ENCODE measurements around the gene LNX2.
"Not testable (repeated sequence)": the region's sequence is repeated elsewhere in the genome, so short reads cannot be mapped to it uniquely, and the experiment has no call there.

The LNX2 gene

DNA sequence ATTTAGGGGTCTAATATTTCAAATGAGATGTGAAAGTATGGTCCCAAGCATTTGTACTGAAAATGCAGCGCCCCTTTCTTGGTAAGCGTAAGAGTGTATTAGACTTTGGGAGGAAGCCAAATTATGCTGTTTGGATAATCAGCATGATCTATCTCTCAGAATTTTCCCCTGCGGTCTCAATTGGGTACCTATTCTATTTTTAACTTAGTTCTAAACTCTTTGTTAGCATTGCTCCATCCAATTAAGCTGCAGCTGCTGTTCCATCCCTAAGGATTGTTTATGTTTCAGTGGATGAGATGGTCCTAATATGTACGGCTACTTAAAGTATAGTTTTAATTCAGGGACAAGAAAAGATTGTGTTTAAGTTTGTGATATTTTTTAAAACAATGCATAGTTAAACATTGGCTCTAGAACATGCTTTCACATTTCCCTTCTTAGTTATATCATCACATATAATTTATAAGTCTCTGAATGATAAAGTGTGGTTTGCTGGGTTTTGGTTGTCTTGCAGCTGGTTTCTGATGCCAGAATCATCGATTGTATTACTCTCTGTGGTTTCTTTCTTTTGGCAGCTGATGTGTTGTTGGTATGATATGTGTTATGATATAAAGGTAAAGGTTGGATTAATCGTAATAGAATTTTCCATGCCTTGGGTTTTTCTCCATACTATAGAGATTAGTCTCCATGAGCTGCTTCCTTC is 16.4 kb upstream of the LNX2 start:
- no peak for DNase-seq

DNA sequence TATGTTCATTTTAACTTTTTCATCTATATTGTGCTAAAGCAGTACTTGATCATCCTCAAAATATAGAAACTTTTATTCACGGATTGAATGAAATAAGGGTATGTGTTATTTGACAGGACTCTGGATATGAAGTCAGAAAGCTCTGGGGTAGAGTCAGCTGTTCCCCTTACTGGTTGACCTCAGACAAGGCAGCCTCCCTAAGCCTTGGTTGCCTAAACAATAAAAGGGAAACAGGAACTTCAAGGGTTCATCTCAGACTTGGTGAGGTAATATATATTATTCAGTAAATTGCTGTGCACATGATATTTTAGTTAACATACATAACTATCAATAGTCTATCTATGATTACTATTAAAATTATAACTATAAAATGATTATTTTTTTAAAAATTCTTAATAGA is 14.9 kb upstream of the LNX2 start:
- DNase-seq: no peak

GRCh38 chr13:27634791-27635190 is 14.5 kb upstream of the LNX2 start:
- no peak for DNase-seq

DNA sequence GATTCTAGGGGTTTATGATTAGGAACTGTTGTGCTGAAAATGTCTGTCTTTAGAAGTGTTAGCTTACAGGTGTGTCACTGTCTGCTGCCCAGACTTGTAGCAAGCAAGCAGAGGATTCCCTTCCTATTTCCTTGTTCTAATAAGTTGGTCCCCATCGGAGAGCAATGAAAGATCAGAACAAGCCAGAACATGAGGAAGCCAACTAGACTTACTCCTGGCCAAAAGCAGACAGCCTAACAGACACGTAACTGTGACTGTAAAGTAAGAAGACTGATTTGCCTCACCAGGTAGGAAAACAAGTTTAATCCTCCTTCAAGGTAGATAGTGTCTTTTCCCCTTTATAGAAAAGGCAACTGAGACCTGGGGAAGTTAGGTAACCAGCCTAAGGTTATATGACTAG is 13.9 kb upstream of the LNX2 start:
- DNase-seq: no peak

- DNase-seq: no peak
Observed at GRCh38 chr13:27632648-27633047, 12.3 kb upstream of the LNX2 start.

DNA sequence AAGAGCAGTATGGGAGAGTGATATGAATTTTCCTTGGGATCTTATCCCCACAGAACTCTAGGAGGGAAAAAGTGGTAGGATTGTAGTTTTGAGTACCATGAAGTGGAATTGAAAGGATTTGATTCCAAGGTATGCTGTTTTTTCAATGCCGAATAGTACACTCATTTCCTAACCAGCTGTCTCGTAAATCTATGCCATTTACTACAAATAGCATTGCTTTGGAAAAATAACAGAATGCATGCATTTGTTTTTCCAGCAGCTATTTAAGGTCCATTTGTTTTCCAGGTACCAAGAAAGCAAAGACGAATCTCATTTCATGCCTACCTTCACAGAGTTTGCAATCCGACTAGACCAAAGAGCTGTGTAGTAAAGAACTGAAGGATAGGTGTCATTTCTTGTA is 11.9 kb upstream of the LNX2 start:
- no peak for DNase-seq

DNA sequence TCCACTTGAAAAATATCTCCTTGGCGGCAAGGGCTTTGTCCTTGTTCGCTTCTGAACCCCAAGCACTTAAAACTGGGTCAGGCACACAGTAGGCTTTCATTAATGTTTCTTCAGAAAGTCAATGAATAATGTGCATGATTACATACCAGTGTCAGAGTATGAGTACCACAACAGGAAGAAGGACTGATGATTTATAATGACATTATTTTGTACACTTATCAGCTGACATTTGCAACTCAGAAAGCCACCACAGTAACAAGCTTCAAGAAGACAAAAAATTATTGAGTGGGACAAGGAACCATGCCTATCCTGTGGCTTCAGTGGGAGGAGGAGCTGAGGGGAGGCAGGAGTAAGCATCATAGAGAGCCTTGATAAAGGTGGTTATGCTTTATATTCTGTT is 11.3 kb upstream of the LNX2 start:
- no peak for DNase-seq

DNA sequence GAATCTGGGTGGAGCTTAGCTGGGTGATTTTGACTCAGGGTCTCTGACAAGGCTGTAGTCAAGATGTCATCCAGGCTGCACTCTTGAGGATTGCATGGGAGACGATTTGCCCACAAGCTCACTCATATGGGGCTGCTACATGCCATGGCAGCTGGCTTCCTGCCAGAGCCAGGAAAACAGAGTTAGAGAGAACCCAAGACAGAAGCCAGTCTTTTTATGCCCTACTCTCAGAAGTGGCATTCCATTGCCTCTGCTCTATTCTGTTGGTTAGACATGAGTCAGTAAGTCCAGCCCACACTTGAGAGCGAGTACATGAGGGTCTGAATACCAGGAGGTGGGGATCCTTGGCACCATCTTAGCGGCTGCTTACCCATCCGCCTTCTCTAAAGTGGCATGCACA is 10.8 kb upstream of the LNX2 start:
- DNase-seq: no peak

- not testable (repeated sequence) for DNase-seq
Observed at GRCh38 chr13:27628766-27629165, 8.4 kb upstream of the LNX2 start.

GRCh38 chr13:27628081-27628480 is 7.8 kb upstream of the LNX2 start:
- DNase-seq: no peak

DNA sequence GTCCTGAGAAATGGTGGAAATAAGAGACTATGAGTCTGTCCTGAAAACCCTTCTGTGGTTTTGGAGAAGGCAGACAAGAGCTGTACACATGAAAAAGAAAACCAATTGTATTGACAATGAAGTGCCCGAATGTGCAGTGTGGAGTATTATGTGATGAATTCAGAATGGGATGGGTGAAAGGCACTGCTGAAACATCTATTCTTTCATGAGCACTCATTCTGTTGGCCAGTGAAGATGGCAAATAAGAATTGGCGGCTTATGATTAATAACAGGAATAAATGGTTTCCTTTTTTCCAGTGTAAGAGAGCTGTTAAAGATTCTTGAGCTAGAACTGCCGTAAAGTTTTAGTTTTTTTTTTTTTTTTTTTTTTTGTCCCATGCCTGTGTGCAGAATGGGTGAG is 7.1 kb upstream of the LNX2 start:
- no peak for DNase-seq

GRCh38 chr13:27625839-27626238 is 5.5 kb upstream of the LNX2 start:
- DNase-seq: no peak

- no peak for DNase-seq
Observed at GRCh38 chr13:27624071-27624470, 3.7 kb upstream of the LNX2 start.

DNA sequence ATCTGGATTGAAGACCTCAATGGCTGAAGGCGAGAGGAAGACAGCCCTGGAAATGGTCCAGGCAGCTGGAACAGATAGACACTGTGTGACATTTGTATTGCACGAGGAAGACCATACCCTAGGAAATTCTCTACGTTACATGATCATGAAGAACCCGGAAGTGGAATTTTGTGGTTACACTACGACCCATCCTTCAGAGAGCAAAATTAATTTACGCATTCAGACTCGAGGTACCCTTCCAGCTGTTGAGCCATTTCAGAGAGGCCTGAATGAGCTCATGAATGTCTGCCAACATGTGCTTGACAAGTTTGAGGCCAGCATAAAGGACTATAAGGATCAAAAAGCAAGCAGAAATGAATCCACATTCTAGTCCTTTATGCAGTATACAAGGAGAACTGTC is 2.6 kb upstream of the LNX2 start:
- no peak for DNase-seq

- DNase-seq: no peak
Observed at GRCh38 chr13:27622102-27622820, 1.9 kb upstream of the LNX2 start.

- DNase-seq: peak; percentile 34
Observed at GRCh38 chr13:27621366-27622101, 1.2 kb upstream of the LNX2 start, which contains the start of gene POLR1D. POLR1D (plus strand) TSS chr13:27621892; CDS start chr13:27621984, 92 bp downstream.

DNA sequence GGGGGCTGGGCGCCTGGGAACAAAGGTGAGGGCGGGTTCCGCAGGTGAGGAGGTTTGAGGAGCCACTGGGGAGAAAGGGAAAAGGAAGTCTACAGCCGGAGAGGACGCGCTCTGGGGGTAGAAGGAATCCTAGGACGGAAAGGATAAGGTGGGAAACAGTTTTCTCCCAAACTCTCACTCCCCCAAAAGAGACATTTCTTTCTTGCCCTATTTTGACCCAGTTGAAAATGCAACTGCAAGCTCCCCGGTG is 712 bp upstream of the LNX2 start:
- no peak for DNase-seq

- no peak for DNase-seq
Observed at GRCh38 chr13:27619728-27620376, 477 bp downstream of the LNX2 start.

GRCh38 chr13:27619093-27619727 is 1.1 kb downstream of the LNX2 start:
- no peak for DNase-seq

GRCh38 chr13:27617881-27618321 is 2.4 kb downstream of the LNX2 start:
- no peak for DNase-seq

DNA sequence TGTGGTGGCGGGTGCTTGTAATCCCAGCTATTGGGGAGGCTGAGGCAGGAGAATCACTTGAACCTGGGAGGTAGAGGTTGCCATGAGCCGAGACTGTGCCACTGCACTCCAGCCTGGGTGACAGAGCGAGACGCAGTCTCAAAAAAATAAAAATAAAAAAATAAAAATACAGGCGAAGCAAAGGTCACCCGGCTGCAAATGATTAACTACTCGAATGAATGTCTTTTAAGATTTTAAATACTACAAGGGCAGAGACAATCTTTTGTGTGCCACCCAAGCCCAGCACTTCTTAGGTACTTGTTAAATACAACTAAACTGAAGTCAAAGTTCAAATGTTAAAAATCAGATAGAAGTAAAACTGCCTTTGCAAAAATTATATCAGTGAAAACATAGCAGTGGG is 6.7 kb downstream of the LNX2 start:
- DNase-seq: no peak

GRCh38 chr13:27607125-27607524 is 13.2 kb downstream of the LNX2 start:
- no peak for DNase-seq

DNA sequence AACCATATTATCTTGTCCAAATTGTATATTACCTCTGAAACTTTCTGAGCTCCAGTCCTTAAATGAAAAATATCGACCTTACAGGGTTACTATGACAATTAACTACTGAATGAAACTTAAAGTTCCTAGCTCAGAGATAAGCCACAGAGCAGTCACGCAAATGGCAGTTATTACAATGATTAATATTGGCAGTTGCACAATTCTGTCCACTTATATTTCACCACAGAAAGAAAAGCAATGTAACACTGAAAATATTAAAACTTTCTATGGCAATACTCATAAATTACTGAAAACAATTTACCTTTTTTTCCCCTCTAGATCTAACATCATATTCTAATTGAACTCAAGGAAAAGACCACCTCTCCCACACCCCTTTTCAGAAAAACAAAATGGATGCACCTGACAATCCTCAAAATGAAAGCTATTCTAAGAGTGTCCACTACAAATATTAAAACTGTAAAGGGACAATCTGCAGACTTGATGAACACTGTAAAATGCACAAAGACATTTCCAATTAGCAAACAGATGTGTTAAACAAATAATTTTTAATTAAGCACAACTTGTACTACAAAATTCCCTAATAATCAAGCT is 14.6 kb downstream of the LNX2 start:
- no peak for DNase-seq

Data from cortex of kidney (tissue), 1 donor.